GM03348 (cell line): ENCODE measurements around the gene BLMH.

ENCODE experiments used
- DNase-seq: peaks from one replicate; pipeline ENCODE4 v3.0.0; 2012; ENCODE audit warnings: low spot score

BLMH gene

GRCh38 chr17:30200106-30200505 lies 91.6 kb downstream of the BLMH start:
- no peak for DNase-seq

DNA sequence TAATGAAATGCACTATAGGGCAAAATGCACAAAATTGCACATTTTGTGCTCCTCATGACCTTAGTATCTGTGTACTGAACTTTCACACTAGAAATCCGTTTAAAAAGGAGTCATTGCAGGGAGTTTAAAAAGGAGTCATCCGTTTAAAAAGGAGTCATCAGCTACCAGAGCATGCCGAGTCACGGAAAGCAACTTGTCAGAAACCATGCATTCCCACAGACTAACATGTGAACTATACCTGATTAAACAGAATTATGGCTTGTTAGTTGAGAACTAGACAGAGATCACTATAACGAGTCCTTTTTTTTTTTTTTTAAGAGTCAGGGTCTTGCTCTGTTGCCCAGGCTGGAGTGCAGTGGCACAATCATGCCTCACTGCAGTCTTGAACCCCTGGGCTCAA lies 92.1 kb downstream of the BLMH start:
- no peak for DNase-seq
